GM21717 (cell line): ENCODE results near the gene DSN1.

Experiments
- ATAC-seq: cut with Tn5 transposase; IDR thresholded peaks from one replicate; pipeline ENCODE4 v1.9.1; 2021; ENCODE audit warnings: mild to moderate bottlenecking, moderate library complexity; ENCODE audit not compliant: unreplicated experiment

The DSN1 gene

DNA sequence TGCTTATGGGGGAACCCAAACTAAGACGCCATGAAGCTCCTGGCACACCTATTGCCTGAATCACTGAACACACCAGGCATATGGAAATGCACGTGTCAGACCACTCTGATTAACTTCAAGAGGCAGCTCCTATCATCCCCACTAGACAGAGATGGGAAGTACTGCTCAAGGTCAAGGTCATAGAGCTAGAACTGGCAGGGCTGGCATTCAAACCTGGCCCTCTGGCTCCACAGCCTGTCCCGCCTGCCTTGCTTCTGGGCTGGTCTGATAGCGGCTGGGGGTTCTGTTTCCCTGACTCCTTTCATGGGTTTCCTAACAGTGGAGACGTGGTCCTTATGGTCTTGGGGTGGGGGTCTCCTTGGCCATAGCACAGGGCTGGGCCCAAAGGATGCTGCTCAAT is 22.6 kb upstream of the DSN1 start:
- no peak for ATAC-seq

DNA sequence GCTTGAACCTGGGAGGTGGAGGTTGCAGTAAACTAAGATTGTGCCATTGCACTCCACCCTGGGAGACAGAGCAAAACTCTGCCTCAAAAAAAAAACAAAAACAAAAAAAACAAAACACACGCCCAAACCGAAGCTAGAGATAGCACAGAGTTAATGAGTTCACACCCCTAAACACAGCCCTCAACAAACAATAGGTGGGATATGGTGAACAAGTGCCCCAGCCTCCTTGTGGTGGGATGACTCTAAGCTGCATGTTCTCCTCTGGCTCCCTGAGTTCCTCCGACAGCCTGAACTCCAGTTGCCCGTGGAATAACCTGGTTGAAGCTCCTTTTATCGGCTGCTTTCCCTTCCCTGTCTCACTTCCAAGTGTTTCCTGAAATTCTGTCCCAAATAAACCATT is 22.1 kb upstream of the DSN1 start:
- no peak for ATAC-seq

DNA sequence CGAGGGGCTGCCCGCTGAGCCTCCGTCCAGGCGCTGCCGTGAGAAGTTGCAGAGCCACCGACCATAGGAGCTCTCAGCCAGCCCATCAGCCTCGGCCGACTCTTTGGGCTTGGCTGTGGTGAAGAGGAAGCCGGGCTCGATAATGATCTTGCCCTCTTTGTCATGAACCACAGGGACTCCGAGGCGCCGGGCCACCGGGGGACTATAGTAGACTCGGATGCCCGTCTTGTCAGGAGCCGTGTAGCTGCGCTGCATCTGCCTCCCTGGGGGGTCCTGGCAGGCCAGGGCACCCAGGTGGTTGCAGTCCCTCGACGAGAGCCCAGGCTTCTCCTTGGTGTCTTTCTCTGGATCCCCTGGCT is 20.5 kb upstream of the DSN1 start:
- no peak for ATAC-seq

DNA sequence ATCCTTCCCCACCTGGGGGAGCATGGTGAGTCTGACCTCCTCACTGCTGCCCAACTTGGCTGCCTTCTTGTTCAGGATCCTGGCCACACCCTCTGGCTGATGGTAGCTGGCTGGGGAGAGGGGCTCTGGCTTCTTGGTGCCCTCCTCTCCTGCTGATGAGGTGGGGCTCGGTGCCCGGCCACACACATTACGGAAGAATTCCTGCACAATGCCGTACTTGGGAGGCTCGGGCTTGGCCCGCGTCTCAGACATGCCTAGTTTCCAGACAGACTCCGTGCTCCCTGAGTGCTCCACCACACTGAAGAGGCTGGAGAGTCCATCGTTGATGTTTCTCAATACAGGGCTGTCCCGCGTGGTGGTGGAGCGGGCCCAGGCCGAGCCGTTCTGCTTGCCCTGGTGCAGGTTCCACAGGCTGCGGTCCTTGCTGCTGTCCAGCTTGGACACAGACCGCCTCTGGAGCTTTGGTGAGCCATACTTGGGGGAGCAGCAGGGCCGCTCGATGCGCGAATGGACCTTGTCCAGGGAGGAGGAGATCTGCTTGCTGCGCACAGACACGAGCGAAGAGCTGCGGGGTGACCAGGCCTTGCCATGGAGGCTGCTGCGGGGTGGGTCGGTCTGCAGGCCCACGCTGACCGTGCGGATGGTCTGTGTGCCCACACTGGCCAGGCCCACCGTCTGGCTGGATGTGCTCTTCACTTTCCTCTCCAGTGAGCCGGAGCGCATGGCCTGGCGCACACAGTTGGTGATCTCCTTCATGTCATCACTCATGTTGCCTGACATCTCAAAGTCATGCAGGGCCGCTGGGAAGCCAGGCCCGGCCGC is 19.9 kb upstream of the DSN1 start:
- no peak for ATAC-seq

DNA sequence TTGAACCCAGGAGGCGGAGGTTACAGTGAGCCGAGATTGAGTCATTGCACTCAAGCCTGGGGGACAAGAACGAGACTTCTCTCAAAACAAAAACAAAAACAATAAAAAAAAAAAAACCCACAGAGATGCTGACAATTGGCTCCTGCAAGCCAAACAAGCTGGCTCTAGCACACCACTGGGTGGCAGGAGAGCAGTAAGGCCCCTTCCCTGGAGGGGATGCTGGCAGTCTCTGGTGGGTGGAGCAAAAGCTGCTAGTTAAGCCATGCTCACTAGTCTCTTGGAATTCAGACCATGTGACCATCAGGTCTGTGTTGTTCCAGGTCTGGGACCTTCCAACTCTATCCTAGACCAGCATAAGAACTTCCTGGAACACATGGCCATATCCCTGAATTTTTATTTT is 18.9 kb upstream of the DSN1 start:
- no peak for ATAC-seq

DNA sequence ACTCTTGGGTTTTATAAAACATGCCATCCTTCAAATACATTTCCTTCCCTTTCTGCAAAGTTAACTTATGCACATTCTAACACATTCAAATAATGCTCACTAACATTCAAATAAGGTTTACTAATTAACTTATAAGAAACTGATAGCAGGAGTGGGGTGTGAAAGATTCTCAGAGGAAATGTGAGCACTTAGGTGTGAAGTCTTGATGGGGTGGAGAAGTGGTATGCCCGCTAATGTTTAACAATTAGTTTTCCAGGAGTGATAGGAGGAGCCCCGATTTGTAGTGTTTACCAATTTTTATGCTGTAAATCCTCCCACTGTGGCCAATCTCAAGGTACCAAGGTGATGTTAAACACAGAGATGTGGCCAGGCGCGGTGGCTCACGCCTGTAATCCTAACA is 18.3 kb upstream of the DSN1 start:
- no peak for ATAC-seq

DNA sequence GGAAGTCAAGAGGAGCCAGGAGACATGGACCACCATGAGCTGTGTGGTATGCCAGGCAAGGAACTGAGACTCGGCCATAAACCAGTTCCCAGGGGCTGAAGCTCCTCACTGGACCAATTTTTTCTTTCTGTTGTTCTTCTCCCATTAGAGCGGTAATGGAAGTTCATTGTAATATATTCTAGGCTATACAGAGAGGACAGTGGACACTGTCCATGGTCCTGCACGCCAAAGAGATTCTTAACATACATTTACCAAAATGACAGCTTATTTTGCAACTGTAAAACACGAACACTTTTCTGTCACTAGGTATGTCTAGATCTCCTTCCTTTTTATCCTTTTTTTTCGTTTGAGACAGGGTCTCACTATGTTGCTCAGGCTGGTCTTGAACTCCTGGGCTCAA is 13.1 kb upstream of the DSN1 start:
- no peak for ATAC-seq

DNA sequence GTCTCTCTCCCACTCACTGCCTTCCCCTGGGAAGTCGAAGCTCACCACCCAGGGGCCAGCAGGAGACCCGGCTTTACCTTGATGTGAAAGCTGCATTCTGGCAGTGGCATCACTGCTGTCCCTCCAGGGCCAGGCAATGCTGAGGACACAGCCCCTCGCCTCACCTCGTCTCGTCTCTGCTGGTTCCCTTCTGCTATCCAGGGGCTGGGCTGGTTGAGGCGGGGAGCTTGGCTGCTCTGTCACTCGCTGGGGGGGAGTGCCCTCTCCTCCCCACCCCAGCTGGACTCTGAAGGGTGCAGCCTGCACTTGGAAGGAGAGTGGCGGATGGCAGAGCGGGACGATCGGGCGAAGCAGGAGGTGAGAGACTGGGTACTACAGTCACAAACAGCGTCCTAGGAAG is 12.7 kb upstream of the DSN1 start:
- no peak for ATAC-seq

DNA sequence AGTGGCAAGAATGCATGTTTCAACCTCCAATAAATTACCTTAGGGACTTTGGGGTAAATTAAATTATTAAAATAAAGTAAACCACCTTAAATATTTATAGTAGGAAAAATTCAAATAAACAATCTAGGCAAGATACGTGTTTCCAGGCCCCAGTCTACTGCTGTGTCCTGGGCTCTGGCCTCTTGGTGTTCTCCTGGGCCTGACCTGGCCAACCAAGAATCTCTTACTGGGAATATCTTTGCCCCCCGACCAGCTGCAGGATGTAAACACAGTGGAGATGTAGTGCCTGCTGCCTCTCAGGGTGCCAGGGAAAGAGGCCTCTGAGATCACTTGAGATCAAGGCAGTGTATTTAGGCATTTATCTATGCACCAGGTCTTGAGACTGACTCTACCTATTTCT is 11.7 kb upstream of the DSN1 start:
- no peak for ATAC-seq

DNA sequence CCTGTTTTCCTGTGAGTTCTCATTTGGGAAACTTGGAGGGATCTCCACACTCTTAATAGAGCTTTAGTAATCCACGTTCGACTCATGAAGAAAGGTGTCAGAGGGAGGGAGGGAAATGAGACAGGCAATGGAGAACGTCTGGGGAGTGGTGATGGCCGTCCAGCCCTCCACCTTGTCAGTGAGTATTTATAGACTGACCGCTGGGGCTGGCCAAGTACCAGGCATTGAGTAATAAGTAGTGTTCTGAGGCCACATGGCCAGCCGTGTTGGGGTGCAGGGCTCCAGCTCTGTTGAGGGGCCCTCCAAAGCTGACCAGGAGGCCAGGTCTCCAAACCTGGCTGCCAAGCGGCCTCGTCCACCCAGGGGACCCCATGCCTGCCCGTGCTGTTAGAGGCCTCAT is 11.3 kb upstream of the DSN1 start:
- no peak for ATAC-seq

DNA sequence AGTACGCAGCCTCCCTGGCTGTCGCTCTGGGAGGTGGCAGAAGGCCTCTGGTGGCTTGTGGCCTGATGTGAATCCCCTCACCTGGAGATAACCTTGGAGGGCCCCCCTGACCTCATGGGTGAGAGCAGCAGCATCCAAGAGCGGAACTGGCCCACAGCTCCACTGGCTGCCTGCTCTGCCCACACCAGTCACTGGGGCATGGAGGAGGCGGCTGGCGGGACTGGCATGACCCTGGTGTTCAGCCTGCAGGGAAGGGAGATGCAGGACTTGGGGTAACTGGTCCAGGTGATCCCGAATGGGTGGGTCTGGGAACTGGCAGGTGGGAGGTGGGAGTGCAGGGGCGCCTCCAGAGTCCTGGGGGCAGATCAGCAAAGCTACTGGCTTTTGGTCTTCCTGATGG is 10.6 kb upstream of the DSN1 start:
- ATAC-seq, result no peak

DNA sequence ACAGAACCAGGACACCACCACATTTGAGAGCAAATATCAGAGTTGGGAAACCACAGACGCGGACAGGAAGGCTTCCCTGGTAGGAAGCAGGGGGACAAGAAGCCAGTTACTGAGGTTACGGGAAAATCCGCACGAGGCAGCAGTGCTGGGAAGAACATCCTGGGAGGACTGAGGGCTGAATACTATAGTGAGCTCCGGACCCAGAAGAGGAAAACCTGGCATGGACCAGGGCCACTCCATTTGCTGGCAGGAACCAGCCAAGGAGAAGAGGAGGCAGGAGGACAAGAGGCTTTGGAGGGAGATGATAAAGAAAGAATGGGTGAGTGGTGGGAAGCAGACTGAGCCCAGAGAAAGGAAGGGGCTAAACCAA is 6.1 kb upstream of the DSN1 start:
- no peak for ATAC-seq

DNA sequence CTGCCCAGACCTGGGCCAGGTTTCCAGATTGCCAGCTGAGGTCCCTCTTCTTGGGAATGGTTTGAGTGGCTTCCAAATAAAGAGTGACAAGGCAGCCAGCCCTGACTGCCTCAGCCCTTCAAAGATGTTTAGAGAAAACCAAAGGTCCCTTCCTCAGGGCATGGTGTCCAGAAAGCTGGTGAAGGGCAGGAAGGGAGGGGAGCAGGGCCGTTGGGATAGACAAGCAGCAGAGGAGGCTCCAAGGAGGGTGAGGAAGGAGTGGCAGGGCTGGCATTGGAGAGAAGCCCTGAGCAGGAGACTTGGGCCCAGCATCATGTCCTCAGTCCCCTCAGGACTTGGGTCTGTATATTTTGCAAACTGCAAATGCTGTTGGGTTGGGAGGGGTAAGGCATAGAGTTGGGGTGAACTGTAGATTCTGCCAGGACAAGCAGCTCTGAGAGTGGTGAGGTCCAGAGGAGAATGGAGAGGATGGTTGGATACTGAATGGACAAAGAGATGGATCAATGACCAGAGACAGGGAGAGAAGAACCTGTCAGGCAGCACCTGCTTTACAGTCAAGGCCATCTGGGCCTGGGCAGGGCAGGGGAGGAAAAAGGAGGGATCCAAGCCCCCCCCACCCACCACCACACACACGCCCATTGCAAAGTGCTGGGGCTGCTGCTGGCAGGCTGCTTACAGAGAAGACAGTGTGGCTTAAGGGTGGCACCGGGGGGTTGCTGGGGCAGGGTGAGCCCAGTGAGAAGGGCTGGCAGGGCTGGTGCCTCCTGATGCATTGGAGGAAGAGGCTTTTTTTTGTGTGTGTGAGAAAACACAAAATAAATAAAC is 5.5 kb upstream of the DSN1 start:
- ATAC-seq, result no peak

DNA sequence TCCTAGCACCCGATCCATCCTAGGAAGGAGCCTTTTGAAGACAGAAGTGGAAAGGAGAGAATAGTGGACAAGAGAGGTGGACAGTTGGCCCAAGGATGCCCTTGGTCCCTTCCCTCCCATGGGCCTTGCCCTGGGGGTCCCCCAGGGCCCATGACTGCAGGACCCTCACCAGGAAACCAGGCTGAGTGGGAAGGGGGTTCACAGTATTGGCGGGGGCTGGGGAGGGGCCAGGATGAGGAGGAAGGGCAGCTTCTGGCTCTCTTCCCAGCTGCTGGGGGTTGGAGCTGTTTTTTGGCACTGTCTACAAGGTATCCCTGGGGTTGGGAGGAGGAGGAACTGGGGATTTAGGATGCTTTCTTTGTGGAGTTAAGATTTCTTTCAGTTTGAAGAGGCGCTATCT is 4.0 kb upstream of the DSN1 start:
- no peak for ATAC-seq

DNA sequence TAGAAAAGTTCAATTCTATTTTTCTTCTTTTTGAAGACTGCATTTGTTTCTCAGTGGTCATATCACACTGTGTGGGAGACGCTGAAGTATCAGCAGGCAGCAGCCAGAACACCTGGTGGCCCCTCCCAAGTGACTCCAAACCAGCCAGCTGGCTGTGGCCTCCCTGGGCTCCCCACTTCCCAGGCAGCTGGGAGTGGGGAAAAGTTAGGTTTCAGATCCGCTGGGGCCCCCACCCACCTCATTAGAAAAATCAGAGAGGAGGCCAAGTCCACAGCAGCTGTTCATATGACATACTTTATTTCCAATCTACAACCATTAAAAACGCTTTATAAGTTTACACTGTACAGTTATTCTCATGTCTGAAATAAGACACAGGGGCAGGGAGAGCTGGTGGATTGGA is 3.6 kb upstream of the DSN1 start:
- ATAC-seq, result no peak

DNA sequence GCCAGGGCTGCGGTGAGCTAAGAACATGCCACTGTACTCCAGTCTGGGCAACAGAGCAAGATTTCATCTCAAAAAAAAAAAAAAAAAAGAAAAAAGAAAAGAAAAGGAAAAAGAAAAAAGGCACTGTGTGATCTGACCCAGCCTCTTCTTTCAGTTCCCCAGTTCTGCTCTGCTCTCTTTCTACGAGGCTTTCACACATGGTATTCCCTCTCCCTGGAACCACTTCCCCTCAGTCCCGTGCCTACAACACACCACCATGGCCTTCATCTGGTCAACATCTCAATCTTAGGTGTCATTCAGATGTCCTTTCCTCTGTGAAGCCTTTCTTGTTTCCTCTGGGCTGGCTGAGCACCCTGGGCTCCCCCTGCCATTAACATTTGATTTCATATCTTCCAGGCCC is 2.3 kb upstream of the DSN1 start:
- ATAC-seq, result no peak

DNA sequence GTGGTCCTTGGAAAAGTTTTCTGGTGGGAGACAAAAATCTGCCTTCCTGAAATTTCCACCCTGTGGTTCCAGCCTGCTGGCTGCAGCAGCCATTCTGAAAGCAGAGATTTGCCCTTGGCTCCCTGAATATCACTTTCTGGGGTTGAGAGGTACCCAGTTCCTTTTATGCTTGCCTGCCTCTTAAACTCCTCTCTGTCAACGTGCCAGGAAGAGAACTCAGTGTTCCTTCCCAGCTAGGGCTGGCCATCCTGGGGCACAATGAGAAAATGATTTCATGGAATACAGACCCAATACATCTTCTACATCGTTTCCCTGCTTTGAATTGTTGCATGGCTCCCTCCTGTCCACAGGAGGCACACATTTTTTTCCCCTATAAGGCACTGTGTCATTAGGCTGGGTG is 1.6 kb upstream of the DSN1 start:
- no peak for ATAC-seq

DNA sequence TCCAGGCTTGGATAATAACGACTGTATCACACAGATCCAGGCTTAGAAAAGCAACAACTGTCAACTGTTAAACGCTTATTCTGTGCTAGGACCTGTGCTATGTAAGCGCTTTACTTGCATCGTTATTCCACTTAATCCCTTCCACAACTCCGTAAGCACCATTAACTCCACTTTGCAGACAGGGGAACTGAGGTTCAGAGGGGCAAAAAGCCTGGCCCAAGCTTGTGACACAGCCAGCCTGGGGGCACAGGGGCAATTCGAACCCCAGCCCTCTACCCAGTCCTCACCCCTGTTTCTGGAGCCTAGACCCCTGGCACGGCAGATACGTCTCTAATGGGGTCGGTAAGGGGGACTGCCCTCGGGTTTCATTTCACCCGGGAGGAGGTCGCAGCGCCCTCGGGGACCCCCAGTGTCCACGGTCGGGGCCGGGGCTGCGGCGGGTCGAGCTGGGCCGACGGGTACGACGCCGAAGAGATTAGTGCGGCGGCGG is 411 bp downstream of the DSN1 start:
- peak; percentile 16 for ATAC-seq

DNA sequence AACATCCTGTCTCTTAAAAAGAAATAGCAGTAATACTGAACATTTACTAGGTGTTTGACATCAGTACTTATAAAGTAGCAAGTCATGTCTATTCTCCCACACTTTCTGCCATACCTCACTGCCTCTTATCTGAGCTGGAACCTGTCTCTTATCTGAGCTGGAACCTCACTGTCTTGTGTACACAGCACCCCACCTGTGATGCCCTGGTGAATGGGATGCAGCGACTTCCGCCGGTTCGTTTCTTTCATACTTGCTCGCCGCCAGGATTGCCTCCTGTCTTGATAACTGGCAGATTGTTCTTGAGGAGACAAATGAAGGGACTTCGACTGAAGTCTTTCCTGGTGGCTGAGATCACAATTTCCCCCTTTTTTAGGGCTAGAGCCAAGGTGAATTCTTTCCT is 2.9 kb downstream of the DSN1 start:
- ATAC-seq, result no peak

DNA sequence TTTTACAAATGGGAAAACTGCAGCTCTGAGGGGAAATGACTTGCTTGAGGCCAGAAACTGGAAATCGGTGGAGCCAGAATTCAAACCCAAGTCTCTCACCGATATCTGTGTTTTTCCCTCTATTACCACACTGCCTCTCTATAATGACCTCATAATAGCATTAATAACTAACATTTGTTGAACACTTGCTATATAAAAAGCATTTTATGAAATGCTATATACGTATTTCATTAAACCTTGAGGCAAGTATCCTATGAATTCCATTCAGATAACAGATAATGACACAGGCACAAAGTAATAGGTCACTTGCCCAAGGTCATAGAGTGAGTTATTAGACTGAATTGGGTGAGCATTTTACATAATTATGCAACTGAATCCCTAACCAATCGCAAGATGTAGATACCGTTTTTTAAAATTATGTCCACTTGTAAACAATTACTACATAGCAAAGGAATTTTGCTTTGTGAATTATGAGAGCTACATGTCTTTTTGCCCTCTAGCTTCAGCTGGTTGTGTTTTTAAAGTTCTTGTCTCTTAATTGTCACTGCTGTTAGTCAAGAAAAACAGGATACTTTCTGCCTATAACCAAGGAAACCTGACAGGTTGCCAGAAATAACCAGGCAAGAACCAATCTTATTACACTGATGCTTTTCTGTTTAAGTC is 4.7 kb downstream of the DSN1 start:
- no peak for ATAC-seq

DNA sequence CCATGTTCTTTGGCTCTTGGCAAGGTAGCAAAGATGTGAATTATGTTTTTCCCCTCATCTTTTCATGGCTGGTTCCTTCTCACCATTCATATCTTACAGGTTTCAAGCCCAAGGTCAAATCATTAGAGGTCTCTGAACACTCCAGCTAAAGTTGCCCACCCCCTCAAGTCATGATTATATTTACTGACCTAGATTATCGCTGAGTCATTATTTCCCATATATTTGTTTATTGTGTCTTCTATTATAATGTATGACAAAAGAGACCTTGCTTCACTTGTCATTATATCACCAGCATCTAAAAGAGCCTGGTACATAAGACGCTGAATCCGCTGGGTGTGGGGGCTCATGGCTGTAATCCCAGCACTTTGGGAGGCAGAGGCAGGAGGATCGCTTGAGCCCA is 12.4 kb downstream of the DSN1 start:
- ATAC-seq, result no peak

DNA sequence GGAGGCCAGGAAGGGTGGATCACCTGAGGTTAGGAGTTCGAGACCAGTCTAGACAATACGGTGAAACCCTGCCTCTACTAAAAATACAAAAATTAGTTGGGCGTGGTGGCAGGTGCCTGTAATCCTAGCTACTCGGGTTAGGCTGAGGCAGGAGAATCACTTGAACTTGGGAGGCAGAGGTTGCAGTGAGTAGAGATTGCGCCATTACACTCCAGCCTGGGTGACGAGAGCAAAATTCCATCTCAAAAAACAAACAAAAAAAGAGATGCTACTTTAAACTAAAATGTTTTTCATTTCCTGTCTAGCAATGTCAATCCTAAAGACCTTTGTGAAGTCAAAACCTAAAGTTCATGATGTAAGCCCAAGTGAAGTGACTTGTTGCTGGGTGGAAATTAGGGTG is 12.9 kb downstream of the DSN1 start:
- no peak for ATAC-seq
